ENCODE measurements around the gene RAPGEF4.

- TF ChIP-seq CTCF (IDR thresholded peaks at IDR 0.05; ENCODE audit: borderline replicate concordance, extremely low read depth, low read length, poor library complexity, severe bottlenecking) (no peak), EZH2 (IDR thresholded peaks at IDR 0.05; ENCODE audit: borderline replicate concordance, low read depth, low read length, severe bottlenecking) (no peak)
Observed at GRCh38 chr2:172792711-172793110, 57.1 kb downstream of the RAPGEF4 start.

Data from DND-41 (cell line).